H1 (cell line): ENCODE data around the gene MYLK.

Source experiments
- BRCA1 ChIP-seq: IDR thresholded peaks from 2 replicates; pipeline ENCODE4 v1.6.1; 2012; ENCODE audit warnings: low read depth, low read length, improper control_type of control experiment
- CTCF ChIP-seq, 3 experiments: IDR thresholded peaks; 1 replicate in 2 of 3; 2 replicates in 1 of 3; pipeline versions ENCODE4 v1.5.1 to v1.6.1; 2011; ENCODE audit warnings: low read length in 3 of 3, mild to moderate bottlenecking in 3 of 3, inconsistent platforms in 2 of 3, low read depth in 1 of 3, moderate library complexity in 1 of 3; ENCODE audit not compliant: insufficient read depth in 1 of 3; ENCODE audit errors: control extremely low read depth in 1 of 3
- EGR1 ChIP-seq: IDR thresholded peaks from 2 replicates; pipeline ENCODE4 v1.6.1; 2011; ENCODE audit warnings: low read depth, low read length, borderline replicate concordance
- EZH2 ChIP-seq: fragments of 200-600 bp; sonication (generic); IDR thresholded peaks from 2 replicates; pipeline ENCODE4 v1.7.1; 2012; ENCODE audit warnings: low read depth, mild to moderate bottlenecking, moderate library complexity, low read length, inconsistent platforms; ENCODE audit not compliant: severe bottlenecking
- KDM1A ChIP-seq: fragments of 200-600, 300-600 bp; sonication (generic); IDR thresholded peaks from 2 replicates; pipeline ENCODE4 v1.7.1; 2016; ENCODE audit warnings: mild to moderate bottlenecking, low read length, borderline replicate concordance
- MAFK ChIP-seq: IDR thresholded peaks from 2 replicates; pipeline ENCODE4 v1.6.1; 2012; ENCODE audit warnings: low read depth, mild to moderate bottlenecking, improper control_type of control experiment, low read length
- MAX ChIP-seq: IDR thresholded peaks from 2 replicates; pipeline ENCODE4 v1.6.1; 2012; ENCODE audit warnings: inconsistent platforms
- POLR2A ChIP-seq, 2 experiments: IDR thresholded peaks; 1 replicate in 1 of 2; 2 replicates in 1 of 2; pipeline ENCODE4 v1.6.1; 2011; ENCODE audit warnings: low read depth in 2 of 2, low read length in 2 of 2, mild to moderate bottlenecking in 2 of 2; ENCODE audit errors: control extremely low read depth in 1 of 2
- POLR2AphosphoS5 ChIP-seq: IDR thresholded peaks from 2 replicates; pipeline ENCODE4 v1.6.1; 2011; ENCODE audit warnings: low read depth, low read length
- RAD21 ChIP-seq, 2 experiments: IDR thresholded peaks in 1 of 2; conservative IDR thresholded peaks in 1 of 2; 2 replicates each; pipeline ENCODE4 v1.6.1; 2011; ENCODE audit warnings: low read depth in 2 of 2, low read length in 2 of 2, improper control_type of control experiment in 1 of 2, inconsistent platforms in 1 of 2, mild to moderate bottlenecking in 1 of 2, moderate library complexity in 1 of 2
- RNF2 ChIP-seq: fragments of 200-900, 300-1000 bp; sonication (generic); IDR thresholded peaks from 2 replicates; pipeline ENCODE4 v1.7.1; 2016; ENCODE audit warnings: borderline replicate concordance, low read depth, mild to moderate bottlenecking, antibody characterized with exemption, low read length; ENCODE audit not compliant: poor library complexity, severe bottlenecking; ENCODE audit errors: missing control alignments
- TAF1 ChIP-seq: IDR thresholded peaks from 2 replicates; pipeline ENCODE4 v1.6.1; 2011; ENCODE audit warnings: mild to moderate bottlenecking, low read depth, low read length
- TEAD4 ChIP-seq: IDR thresholded peaks from 2 replicates; pipeline ENCODE4 v1.6.1; 2012; ENCODE audit warnings: low read depth, low read length, inconsistent platforms, mixed read lengths

- no peak for TF ChIP-seq KDM1A
- TF ChIP-seq TAF1, result no peak
- no peak for TF ChIP-seq RNF2
- no peak for TF ChIP-seq POLR2AphosphoS5
- TF ChIP-seq EZH2, result no peak
- no peak for TF ChIP-seq POLR2A (IDR thresholded peaks at IDR 0.05; ENCODE audit: control extremely low read depth in 1 of 2, low read depth in 2 of 2, low read length in 2 of 2)
- no peak for TF ChIP-seq TEAD4
- TF ChIP-seq MAX, result no peak
- TF ChIP-seq MAFK, result no peak
- TF ChIP-seq CTCF (IDR thresholded peaks at IDR 0.05; ENCODE audit: control extremely low read depth in 1 of 3, insufficient read depth in 1 of 3, low read depth in 1 of 3, low read length in 3 of 3), result no peak
- no peak for TF ChIP-seq RAD21 (IDR thresholded peaks at IDR 0.05 in 1 of 2, conservative IDR thresholded peaks at IDR 0.05 in 1 of 2; ENCODE audit: low read depth in 2 of 2, low read length in 2 of 2)
- TF ChIP-seq BRCA1, result no peak
- no peak for TF ChIP-seq EGR1
Measured at GRCh38 chr3:123920383-123920782, 36.3 kb upstream of the MYLK start.
